GM21526 (cell line): ENCODE data around the gene ICAM1.
"Not testable (repeated sequence)": the region's sequence is repeated elsewhere in the genome, so short reads cannot be mapped to it uniquely, and the experiment has no call there.

Experiments used
- ATAC-seq: cut with Tn5 transposase; IDR thresholded peaks from one replicate; pipeline ENCODE4 v1.9.1; 2021; ENCODE audit warnings: moderate library complexity; ENCODE audit not compliant: unreplicated experiment, low FRiP score

The ICAM1 gene

DNA sequence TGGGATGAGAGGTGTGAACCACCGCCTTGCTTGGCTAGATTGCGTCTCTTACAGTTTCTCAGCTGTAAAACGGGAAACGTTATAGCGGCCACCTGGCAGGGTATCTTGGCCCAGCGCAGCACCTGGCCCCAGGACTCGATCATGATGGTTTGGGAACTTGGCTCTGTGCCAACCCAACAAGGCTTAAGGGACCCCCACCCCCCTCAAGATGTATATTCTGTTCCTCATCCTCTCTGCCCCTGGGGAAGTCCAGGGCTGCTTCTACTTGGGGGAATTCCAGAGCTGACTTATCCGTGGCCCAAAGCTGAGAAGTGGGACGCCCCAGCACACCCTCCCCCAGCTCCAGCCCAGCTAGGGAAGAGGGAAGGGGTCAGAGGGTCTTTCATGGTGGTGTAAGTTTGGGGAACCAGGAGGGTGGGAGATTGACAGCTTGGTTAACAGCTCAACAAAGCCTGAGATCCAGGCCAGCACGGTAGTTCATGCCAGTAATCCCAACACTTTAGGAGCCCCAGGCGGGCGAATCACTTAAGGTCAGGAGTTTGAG, 695 bp downstream of the ICAM1 start:
- peak; percentile 13 for ATAC-seq

DNA sequence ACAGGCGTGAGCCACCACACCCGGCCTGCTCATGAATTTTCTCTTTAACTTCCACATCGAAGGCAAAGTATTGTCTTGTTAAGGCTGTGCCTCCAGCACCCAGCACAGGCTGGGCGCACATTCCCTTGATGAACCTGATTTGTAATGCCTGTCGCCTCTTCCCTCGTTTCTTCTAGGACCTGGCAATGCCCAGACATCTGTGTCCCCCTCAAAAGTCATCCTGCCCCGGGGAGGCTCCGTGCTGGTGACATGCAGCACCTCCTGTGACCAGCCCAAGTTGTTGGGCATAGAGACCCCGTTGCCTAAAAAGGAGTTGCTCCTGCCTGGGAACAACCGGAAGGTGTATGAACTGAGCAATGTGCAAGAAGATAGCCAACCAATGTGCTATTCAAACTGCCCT, 3.7 kb downstream of the ICAM1 start:
- no peak for ATAC-seq

DNA sequence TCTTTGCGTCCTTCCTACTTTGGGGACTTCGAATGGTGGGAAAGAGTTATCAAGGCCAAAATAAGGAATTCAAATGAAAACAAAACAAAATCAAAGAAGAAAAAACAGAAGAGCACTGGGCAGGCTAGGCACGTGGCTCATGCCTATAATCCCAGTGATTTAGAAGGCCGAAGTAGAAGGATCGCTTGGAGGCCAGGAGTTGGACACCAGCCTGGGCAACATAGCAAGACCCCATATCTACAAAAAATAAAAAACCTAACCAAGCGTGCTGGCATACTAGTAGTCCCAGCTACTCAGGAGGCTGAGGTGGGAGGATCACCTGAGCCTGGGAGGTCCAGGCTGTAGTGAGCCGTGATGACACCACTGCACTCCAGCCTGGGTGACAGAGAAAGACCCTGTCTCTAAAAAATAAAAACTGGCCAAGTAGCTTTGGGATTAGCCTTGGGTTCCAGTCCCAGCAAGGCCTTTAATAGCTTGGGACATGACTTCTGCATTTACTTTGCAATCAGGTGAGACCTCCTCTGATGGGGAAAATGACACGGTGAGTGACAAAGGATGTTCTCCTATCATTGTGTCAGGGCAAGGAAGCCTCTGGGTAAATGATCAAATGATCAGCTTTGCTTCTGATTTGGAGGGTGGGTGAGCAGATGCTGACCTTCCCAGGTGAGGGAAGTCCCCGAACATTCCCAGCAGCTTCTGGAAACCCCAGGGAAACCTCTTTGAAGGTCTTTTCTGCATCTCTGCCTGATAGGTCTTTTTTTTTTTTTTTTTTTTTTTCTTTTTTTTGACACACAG, 7.1 kb downstream of the ICAM1 start:
- ATAC-seq = no peak

- no peak for ATAC-seq
Observed at GRCh38 chr19:10278935-10279334, 8.0 kb downstream of the ICAM1 start.

- no peak for ATAC-seq
Observed at GRCh38 chr19:10279737-10280442, 9.0 kb downstream of the ICAM1 start.

DNA sequence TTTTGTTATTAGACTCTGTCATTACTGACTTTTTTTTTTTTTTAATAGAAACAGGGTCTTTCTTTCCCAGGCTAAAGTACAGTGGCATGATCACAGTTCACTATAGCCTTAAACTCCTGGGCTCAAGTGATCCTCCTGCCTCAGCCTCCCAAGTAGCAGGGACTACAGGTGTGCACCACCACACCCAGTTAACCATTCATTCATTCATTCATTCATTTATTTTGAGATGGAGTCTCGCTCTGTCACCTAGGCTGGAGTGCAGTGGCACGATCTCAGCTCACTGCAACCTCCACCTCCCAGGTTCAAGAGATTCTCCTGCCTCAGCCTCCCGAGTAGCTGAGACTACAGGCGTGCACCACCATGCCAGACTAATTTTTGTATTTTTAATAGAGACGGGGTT, 11.1 kb downstream of the ICAM1 start:
- ATAC-seq = not testable (repeated sequence)

DNA sequence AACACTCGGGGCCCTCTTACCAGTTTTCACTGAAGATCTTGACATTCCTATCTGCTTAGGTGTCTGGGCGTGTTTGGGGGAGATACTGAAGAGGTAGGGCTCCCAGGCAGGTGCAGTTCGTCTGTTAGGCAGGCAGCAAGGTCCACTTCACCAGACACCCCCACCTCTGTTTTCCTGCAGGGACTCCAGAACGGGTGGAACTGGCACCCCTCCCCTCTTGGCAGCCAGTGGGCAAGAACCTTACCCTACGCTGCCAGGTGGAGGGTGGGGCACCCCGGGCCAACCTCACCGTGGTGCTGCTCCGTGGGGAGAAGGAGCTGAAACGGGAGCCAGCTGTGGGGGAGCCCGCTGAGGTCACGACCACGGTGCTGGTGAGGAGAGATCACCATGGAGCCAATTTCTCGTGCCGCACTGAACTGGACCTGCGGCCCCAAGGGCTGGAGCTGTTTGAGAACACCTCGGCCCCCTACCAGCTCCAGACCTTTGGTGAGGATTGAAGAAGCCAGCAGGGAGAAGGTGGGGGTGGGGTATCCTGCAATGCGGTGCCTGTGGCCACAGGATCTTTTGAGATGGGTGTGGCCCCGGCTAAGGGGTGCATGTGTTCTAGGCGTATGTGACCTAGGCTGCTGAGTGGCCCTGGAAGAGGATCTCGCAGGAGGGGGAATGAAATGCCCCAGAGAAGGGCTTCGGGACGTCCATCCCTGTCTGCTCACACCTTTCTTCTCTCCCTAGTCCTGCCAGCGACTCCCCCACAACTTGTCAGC, 12.6 kb downstream of the ICAM1 start:
- ATAC-seq = no peak

- no peak for ATAC-seq
Observed at GRCh38 chr19:10284065-10284959, 13.4 kb downstream of the ICAM1 start.

- ATAC-seq = no peak
Observed at GRCh38 chr19:10284960-10285278, 14.0 kb downstream of the ICAM1 start.

DNA sequence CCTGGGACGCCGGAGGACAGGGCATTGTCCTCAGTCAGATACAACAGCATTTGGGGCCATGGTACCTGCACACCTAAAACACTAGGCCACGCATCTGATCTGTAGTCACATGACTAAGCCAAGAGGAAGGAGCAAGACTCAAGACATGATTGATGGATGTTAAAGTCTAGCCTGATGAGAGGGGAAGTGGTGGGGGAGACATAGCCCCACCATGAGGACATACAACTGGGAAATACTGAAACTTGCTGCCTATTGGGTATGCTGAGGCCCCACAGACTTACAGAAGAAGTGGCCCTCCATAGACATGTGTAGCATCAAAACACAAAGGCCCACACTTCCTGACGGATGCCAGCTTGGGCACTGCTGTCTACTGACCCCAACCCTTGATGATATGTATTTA, 14.5 kb downstream of the ICAM1 start:
- ATAC-seq = no peak

- ATAC-seq = no peak
Observed at GRCh38 chr19:10286803-10287737, 16.1 kb downstream of the ICAM1 start, which contains the start of gene ICAM4. TSS of gene ICAM4 (plus strand) at chr19:10286955. CDS start at chr19:10287013, 58 bp downstream.

- no peak for ATAC-seq
Observed at GRCh38 chr19:10288662-10289166, 17.8 kb downstream of the ICAM1 start.

- no peak for ATAC-seq
Observed at GRCh38 chr19:10289167-10289835, 18.4 kb downstream of the ICAM1 start.

- no peak for ATAC-seq
Observed at GRCh38 chr19:10289836-10290356, 19.0 kb downstream of the ICAM1 start, which contains the start of gene ICAM5. TSS of gene ICAM5 (plus strand) at chr19:10289952. CDS start at chr19:10290044, 92 bp downstream.

DNA sequence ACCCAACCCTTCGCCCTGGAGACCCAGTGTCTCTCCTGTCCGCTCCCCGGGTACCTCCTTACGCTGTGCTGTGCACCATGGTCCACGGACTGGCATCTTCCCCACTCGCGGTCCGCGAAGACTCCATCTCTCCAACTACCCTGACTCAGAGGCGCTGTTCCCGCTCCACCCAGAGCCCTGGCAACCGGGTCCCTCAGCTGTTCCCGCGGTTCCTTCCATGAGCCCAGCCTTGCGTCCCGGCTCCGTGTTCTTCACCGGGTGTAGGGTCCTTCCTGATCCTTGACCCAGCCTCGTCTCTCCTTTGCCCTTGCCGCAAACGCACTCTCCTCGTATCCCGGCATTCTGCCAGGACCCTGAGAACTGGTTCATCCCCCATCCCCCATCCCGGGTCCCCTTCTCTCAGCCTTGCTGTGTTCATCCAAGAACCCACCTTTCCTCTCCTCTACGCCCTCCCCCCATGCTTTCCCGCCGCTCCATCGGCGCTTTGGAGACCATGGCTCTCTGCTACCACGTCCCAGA, 19.5 kb downstream of the ICAM1 start:
- no peak for ATAC-seq

GRCh38 chr19:10290876-10291553, 20.1 kb downstream of the ICAM1 start:
- no peak for ATAC-seq

- no peak for ATAC-seq
Observed at GRCh38 chr19:10291554-10292205, 20.8 kb downstream of the ICAM1 start.
